HCT116 (cell line): ENCODE measurements around the gene RAVER2. TPM values are rescaled to one million over a fixed set of nuclear protein-coding genes. Genes with fewer than 3 reads are reported as not detected.
A peak's percentile ranks its signal among the peaks of the same experiment; 100 is the strongest.

Source experiments
- ATAC-seq: fragments of 200-7000 bp; cut with Tn5 transposase; 2 replicates; pipeline ENCODE4 v1.9.1; 2020; ENCODE audit warnings: mild to moderate bottlenecking, moderate library complexity
- BruUV-seq: library from RNA; stranded (reverse); fragments of 400-500 nt; replicated peaks from 2 replicates; lab custom pipeline; 2021; lab: Mats Ljungman, UMichigan
- CTCF ChIA-PET: fragments of 300-600 bp; sonication (Branson Sonifier 250); formaldehyde crosslinking; loops from one replicate; lab custom pipeline; 2021; ENCODE audit warnings: antibody characterized with exemption; lab: Charles Lee
- POLR2A ChIA-PET: fragments of 300-600, 350-600 bp; sonication (Branson Sonifier 250); formaldehyde crosslinking; loops from one replicate; lab custom pipeline; 2021; ENCODE audit warnings: antibody characterized with exemption; lab: Charles Lee
- RAD21 ChIA-PET, 2 experiments: fragments of 300-600 bp; sonication (Branson Sonifier 250); formaldehyde crosslinking; loops; one replicate each; lab custom pipeline; 2023; ENCODE audit warnings: low total read pairs in 2 of 2; ENCODE audit not compliant: uncharacterized antibody in 2 of 2, unreplicated experiment in 2 of 2, low non-redundant PET in 1 of 2; lab: Charles Lee
- DNase-seq: peaks from one replicate; pipeline ENCODE4 v3.0.0-alpha.2; 2010; ENCODE audit warnings: low read depth, low spot score
- H2AFZ ChIP-seq: fragments of 200-600 bp; shearing (Covaris generic), sonication (generic); 2 replicates; pipeline ENCODE4 v1.6.1; 2017; ENCODE audit warnings: low read depth, mixed run types, mixed read lengths, antibody characterized with exemption, low read length; ENCODE audit not compliant: poor library complexity, severe bottlenecking
- H3K27ac ChIP-seq: 2 replicates; pipeline ENCODE4 v1.5.1; 2012; ENCODE audit warnings: low read depth, low read length
- H3K27me3 ChIP-seq: fragments of 200-600 bp; sonication (generic); 2 replicates; pipeline ENCODE4 v1.6.1; 2016; ENCODE audit warnings: mixed run types, low read length, mixed read lengths; ENCODE audit not compliant: insufficient read depth
- H3K36me3 ChIP-seq, 2 experiments: fragments of 200-500 bp in 1 of 2; fragments of 200-600 bp in 1 of 2; sonication (Bioruptor generic) in 1 of 2; sonication (generic) in 1 of 2; 2 replicates each; pipeline versions ENCODE4 v1.5.1 to v1.6.1; 2014 to 2016; ENCODE audit warnings: low read length in 2 of 2, inconsistent platforms in 1 of 2, mixed read lengths in 1 of 2, mixed run types in 1 of 2; ENCODE audit not compliant: insufficient read depth in 2 of 2, control insufficient read depth in 1 of 2
- H3K4me1 ChIP-seq, 2 experiments: fragments of 200-600 bp in 1 of 2; sonication (generic) in 1 of 2; 2 replicates each; pipeline versions ENCODE4 v1.5.1 to v1.6.1; 2012 to 2017; ENCODE audit warnings: low read length in 2 of 2, inconsistent platforms in 1 of 2, mild to moderate bottlenecking in 1 of 2, mixed read lengths in 1 of 2, mixed run types in 1 of 2, moderate library complexity in 1 of 2; ENCODE audit not compliant: insufficient read depth in 2 of 2, control insufficient read depth in 1 of 2
- H3K4me2 ChIP-seq: fragments of 200-600 bp; sonication (generic); 2 replicates; pipeline ENCODE4 v1.6.1; 2017; ENCODE audit warnings: mixed run types, low read length, mixed read lengths
- H3K4me3 ChIP-seq, 2 experiments: fragments of 200-600 bp in 1 of 2; sonication (generic) in 1 of 2; replicated peaks in 1 of 2; 2 replicates each; pipeline ENCODE4 v1.5.1; 2011 to 2016; ENCODE audit warnings: low read length in 2 of 2, control low read depth in 1 of 2, low read depth in 1 of 2, mild to moderate bottlenecking in 1 of 2, mixed read lengths in 1 of 2, mixed run types in 1 of 2
- H3K79me2 ChIP-seq: fragments of 200-600 bp; sonication (generic); 2 replicates; pipeline ENCODE4 v1.6.1; 2017; ENCODE audit warnings: mild to moderate bottlenecking, mixed run types, low read length, moderate library complexity, mixed read lengths; ENCODE audit not compliant: insufficient read depth
- H3K9ac ChIP-seq: fragments of 200-600 bp; sonication (generic); 2 replicates; pipeline ENCODE4 v1.6.1; 2016; ENCODE audit warnings: low read length, mixed read lengths
- H3K9me2 ChIP-seq: fragments of 200-600 bp; sonication (generic), shearing (Covaris generic); 2 replicates; pipeline ENCODE4 v1.6.1; 2017; ENCODE audit warnings: mixed run types, mild to moderate bottlenecking, moderate library complexity; ENCODE audit not compliant: insufficient read depth
- H3K9me3 ChIP-seq, 2 experiments: fragments of 200-500 bp in 1 of 2; fragments of 200-600 bp in 1 of 2; sonication (Bioruptor generic) in 1 of 2; sonication (generic) in 1 of 2; 2 replicates each; pipeline ENCODE4 v1.6.1; 2014 to 2017; ENCODE audit warnings: low read length in 2 of 2, mixed read lengths in 2 of 2, inconsistent platforms in 1 of 2, low read depth in 1 of 2, mild to moderate bottlenecking in 1 of 2, mixed run types in 1 of 2, moderate library complexity in 1 of 2; ENCODE audit not compliant: control insufficient read depth in 1 of 2, insufficient read depth in 1 of 2
- H4K20me1 ChIP-seq: fragments of 200-600 bp; sonication (generic), shearing (Covaris generic); 2 replicates; pipeline ENCODE4 v1.6.1; 2017; ENCODE audit warnings: mixed run types, mild to moderate bottlenecking, moderate library complexity; ENCODE audit not compliant: insufficient read depth
- CEBPB ChIP-seq: IDR thresholded peaks from 2 replicates; pipeline ENCODE4 v1.6.1; 2012; ENCODE audit warnings: low read depth
- ELF1 ChIP-seq: IDR thresholded peaks from 2 replicates; pipeline ENCODE4 v1.6.1; 2012; ENCODE audit warnings: low read depth, borderline replicate concordance
- EZH2phosphoT487 ChIP-seq: fragments of 200-600 bp; IDR thresholded peaks from 2 replicates; pipeline ENCODE4 v1.6.1; 2018; ENCODE audit warnings: antibody characterized with exemption, borderline replicate concordance
- FOSL1 ChIP-seq: IDR thresholded peaks from 2 replicates; pipeline ENCODE4 v1.6.1; 2012; ENCODE audit warnings: low read depth
- MAX ChIP-seq: IDR thresholded peaks from 2 replicates; pipeline ENCODE4 v1.6.1; 2012
- SIN3A ChIP-seq: IDR thresholded peaks from 2 replicates; pipeline ENCODE4 v1.6.1; 2012; ENCODE audit warnings: low read depth
- SP1 ChIP-seq: IDR thresholded peaks from 2 replicates; pipeline ENCODE4 v1.6.1; 2012; ENCODE audit warnings: low read depth
- YY1 ChIP-seq: IDR thresholded peaks from 2 replicates; pipeline ENCODE4 v1.6.1; 2011; ENCODE audit warnings: low read length, low read depth, moderate library complexity, mild to moderate bottlenecking; ENCODE audit not compliant: insufficient replicate concordance; ENCODE audit errors: extremely low read depth
- intact Hi-C: fragments of 100-400 bp; cut with micrococcal nuclease; formaldehyde crosslinking; loops from 2 replicates; pipeline ENCODE4 v1.10.0; 2022
- total RNA-seq: library from RNA; stranded (reverse); gene quantifications from one replicate; pipeline ENCODE4 v1.2.1, GENCODE V29; 2021; ENCODE audit not compliant: unreplicated experiment

The RAVER2 gene
- total RNA-seq, 1 experiment from 2014 or later, result 23.2 TPM

DNA sequence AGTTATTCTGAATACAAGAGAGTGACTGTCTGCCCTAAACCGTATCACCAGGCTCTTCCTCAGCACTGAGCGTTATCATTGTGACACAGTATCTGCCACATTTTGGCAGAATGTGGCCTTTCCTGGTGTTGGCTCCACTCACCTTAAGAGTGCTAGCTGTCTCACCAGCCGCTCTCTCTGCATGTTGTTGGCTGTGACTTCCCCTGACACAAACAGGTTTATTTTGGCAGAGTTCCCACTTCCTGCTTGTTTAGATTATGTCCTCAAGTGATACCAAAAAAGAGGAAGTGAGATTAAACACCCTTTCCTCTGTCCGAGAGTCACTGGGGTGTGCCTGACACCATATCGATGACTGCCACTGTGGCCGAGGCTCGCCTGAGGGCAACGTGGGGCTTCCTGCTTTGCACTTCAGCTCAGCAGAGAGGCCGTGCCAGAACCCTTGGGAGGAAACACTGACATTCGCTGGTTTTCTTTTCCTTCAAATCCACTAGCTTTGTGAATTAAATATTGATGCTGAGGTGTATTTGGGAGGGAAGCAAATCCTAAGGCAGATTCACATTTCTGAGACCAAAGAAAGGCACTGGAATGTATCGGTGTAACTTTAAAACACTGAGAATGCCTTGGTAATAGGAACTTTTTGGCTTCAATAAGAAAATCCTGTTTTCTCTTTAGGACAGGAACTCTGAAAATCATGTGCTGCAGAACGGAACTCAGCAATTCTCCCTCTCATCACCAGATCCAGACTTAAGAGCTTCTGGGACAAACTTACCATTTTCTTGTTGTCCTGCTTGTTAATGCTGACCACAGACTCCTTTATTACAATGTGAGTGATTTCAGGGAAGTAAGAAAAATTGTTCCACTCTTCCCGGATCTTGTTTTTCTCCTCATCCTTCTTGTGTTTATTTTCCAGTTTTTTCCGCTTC, 119.4 kb downstream of the RAVER2 start:
- Histone ChIP-seq H3K4me1 (peaks cover 7 to 10% of the 10 kb centered on the region in 2 experiments; a peak in 3 of 4 replicates), H3K36me3 (no peaks in the 10 kb centered on the region; a peak in 2 of 4 replicates), H3K79me2 (no peaks in the 10 kb centered on the region), H2AFZ (no peak overlapping the region), H4K20me1 (no peaks in the 10 kb centered on the region), H3K9ac (no peak overlapping the region), H3K4me2 (peak overlapping the region; percentile 34), H3K9me3 (no peaks in the 10 kb centered on the region), H3K27ac (no peak overlapping the region), H3K4me3 (no peak overlapping the region), H3K27me3 (no peaks in the 10 kb centered on the region), H3K9me2 (no peaks in the 10 kb centered on the region)
- intact Hi-C loops, result loop anchor here (5.0 to 10.0 kb wide), 2 partner anchors 101 to 158 kb away; partner anchors contain the start of gene JAK1
- DNase-seq (peak; percentile 33), ATAC-seq (peak; percentile 60)
- ChIA-PET POLR2A (no interaction called here), CTCF (no interaction called here), RAD21 (no interaction called here)
- BruUV-seq, result no TSS peak
- TF ChIP-seq YY1 (no peak), FOSL1 (0 out of 2 replicates have a peak, but pooled peaks have one; percentile 17), CEBPB (no peak; the same call in 1 of the 2 replicates), SIN3A (0 out of 2 replicates have a peak, but pooled peaks have one; percentile 28), SP1 (0 out of 2 replicates have a peak, but pooled peaks have one; percentile 36), ELF1 (peak; percentile 28; the same call in 1 of the 2 replicates), MAX (0 out of 2 replicates have a peak, but pooled peaks have one; percentile 41), EZH2phosphoT487 (no peak)
- TF ChIP-seq, all 23 proteins: peak for 5
